Skeletal muscle cell (primary cell): Measurements from ENCODE around the gene CTXND2.
"Not testable (repeated sequence)": the region's sequence is repeated elsewhere in the genome, so short reads cannot be mapped to it uniquely, and the experiment has no call there.

Experiments used
- DNase-seq: peaks from one replicate; pipeline ENCODE4 v3.0.0-alpha.2; 2010; ENCODE audit warnings: low read depth
- H3K4me3 ChIP-seq: 2 replicates; pipeline ENCODE4 v1.5.1; 2011; ENCODE audit warnings: low read depth, mild to moderate bottlenecking, control low read depth, low read length, moderate library complexity

CTXND2 gene

DNA sequence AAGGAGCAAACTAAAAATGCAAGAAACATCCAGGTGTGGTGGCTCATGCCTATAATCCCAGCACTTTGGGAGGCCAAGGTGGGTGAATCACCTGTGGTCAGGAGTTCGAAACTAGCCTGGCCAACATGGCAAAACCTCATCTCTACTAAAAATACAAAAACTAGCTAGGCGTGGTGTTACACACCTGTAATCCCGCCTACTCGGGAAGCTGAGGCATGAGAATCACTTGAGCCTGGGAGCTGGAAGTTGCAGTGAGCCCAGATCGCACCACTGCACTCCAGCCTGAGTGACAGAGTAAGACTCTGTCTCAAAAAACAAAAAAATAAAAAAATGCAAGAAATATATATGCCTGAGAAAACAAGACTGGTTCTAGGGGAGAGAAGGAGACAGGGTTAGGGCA is 3.8 kb upstream of the CTXND2 start:
- not testable (repeated sequence) for H3K4me3 ChIP-seq, DNase-seq

DNA sequence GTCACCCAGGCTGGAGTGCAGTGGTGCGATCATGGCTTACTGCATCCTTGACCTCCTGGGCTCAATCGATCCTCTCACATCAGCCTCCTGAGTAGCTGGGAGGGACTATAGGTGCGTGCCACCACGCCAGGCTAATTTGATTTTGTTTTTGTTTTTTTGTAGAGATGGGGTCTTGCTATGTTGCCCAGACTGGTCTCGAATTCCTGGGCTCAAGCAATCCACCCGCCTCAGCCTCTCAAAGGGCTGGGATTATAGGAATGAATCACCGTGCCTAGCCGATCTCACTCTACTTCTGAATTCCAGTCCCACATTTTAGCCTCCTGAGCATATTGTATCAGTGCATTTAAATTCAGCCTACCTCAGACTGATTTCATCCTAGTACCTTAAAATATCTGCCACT is 1.8 kb downstream of the CTXND2 start:
- no peak for DNase-seq
- no peak overlapping the region for H3K4me3 ChIP-seq

DNA sequence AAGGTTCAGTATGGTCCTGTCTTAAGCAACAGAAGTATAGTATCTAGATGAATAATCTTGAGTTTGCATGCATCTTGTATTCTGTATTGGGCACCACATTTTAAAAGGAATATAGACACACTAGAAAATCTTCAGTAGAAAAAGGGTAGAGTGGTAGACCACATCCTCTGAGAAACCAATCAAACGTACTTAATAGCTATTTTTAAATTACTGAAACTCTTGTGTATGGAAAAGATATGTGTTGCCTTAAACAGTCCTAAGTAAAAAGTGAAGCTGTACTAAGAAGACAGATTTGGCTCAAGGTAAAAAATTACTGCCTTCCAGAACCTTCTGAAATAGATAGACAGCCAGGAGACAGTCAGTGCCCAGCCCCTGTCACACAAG is 3.1 kb downstream of the CTXND2 start:
- DNase-seq, result no peak
- H3K4me3 ChIP-seq, result no peak overlapping the region

GRCh38 chr1:150893336-150893913 is 6.5 kb downstream of the CTXND2 start:
- DNase-seq, result no peak
- H3K4me3 ChIP-seq, result no peak overlapping the region

- no peak overlapping the region for H3K4me3 ChIP-seq
- no peak for DNase-seq
Measured at GRCh38 chr1:150895618-150896017, 8.7 kb downstream of the CTXND2 start.

- not testable (repeated sequence) for H3K4me3 ChIP-seq, DNase-seq
Measured at GRCh38 chr1:150899795-150900194, 12.9 kb downstream of the CTXND2 start.

DNA sequence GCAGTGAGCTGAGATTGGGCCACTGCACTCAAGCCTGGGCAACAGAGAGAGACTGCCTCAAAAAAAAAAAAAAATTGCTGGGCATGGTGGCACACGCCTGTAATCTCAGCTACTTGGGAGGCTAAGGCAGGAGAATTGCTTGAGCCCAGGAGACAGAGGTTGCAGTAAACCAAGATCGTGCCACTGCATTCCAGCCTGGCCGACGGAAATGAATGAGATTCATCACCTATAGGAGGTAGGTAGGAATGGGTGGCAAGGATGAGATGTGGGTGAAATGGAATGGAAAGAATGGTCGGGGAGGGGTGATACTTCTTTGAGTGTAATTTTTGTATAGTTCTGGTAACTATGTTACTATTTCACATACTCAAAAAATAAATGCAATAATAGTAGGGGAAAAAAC is 15.4 kb downstream of the CTXND2 start:
- H3K4me3 ChIP-seq, result no peak overlapping the region
- no peak for DNase-seq

- no peak overlapping the region for H3K4me3 ChIP-seq
- no peak for DNase-seq
Measured at GRCh38 chr1:150902751-150903150, 15.8 kb downstream of the CTXND2 start.

DNA sequence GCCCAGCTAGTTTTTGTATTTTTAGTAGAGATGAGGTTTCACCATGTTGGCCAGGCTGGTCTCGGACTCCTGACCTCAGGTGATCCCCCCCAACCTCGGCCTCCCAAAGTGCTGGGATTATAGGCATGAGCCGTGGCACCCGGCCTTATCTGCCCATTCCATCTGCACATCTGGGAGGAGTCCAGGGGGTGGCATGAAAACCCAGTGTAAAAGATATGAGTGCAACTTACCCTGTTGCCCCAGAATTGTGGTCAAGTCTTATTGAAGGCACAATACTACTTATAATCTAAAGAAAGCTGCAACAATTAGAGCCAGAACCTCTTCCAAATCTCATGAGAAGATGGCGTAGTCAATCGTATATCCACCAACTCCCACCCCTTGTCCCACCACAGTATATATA is 18.4 kb downstream of the CTXND2 start:
- H3K4me3 ChIP-seq, result no peak overlapping the region
- DNase-seq, result no peak

DNA sequence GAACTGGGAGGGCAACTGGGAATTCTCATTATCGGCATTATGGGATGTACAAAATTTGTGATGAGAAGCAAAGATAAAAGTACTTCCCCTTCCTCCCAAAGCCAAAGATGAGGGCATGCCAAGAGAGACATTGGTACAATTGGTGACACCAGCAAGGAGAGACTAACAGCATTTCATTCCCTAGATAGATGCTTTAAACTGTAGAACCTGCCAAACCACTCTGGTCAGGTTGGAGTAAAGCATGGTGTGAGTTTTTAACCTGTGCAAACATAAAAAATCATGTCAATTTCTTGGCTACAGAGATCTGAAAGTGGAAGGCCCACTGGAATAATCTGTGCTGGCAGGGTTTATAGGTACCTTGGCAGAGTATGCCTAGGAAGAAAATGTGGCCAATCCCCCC is 19.4 kb downstream of the CTXND2 start:
- H3K4me3 ChIP-seq, result no peak overlapping the region
- no peak for DNase-seq

DNA sequence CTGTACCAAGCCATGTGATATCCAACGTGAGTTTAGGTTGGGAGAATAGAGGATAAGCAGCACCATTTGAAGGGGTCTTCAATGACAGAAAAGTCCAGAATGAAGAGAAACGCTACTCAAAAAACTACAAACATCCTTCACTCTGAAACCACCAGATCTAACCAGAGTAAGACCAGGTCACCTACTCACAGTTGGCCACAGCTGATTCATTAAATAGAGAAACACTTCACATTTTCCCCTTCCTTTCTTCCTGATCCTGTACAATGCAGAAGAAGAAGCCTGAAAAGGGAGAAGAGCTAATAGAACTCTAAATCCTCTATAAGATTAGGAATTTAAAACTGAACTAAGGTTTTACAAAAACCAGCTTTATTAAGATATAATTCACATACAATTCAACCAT is 19.9 kb downstream of the CTXND2 start:
- no peak for DNase-seq
- no peak overlapping the region for H3K4me3 ChIP-seq

DNA sequence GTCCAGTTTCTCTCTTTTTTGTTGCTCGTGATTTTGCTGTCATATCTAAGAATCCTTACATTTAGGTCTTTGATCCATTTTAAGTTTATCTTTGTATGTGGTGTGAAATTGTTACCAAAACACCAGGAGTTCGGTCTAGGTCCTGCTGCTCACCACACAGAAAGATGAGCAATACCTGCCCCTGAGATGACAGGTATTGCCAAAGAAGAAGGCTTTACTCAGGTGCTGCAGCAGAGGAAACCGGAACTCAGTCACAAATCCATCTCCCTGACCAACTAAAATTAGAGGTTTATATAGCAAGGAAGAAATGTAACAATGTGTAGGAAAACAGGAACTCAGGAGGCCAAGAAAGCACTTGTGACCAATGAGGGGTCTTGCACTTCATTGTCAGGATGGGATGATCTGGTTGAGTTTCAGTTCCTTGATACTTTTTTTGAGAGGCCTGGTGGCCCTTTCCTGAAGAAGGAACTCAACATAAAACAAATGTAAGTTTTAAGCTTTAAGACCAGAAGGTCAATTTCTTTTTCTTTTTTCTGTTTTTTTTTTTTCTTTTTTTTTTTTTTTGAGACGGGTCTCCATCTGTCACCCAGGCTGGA is 22.7 kb downstream of the CTXND2 start:
- H3K4me3 ChIP-seq, result no peak overlapping the region
- DNase-seq, result no peak

- no peak for DNase-seq
- H3K4me3 ChIP-seq, result no peak overlapping the region
Measured at GRCh38 chr1:150912623-150913022, 25.7 kb downstream of the CTXND2 start.

GRCh38 chr1:150917387-150917786 is 30.5 kb downstream of the CTXND2 start:
- DNase-seq, result no peak
- H3K4me3 ChIP-seq, result no peak overlapping the region

DNA sequence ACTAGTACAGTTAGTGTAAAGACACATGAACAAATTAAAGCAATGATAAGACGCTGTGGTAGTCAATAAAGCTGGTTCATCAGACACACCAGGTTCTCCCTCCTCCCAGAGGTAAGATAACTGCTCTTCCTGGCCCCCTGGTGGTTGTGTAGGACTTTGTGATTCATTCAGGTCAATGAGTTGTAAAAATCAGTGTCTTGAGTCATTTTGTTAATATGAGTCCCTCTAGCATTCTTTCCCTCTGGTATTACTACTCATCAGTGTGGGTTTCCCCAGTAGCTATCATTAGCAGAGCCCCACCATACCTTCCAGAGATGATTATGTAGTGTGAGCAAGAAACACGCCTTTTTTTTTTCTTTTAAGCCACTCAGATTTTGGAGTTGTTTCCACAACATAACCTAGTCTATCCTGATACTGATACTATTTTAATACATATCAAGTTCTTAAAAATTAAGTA is 35.6 kb downstream of the CTXND2 start:
- no peak overlapping the region for H3K4me3 ChIP-seq
- peak; percentile 68 for DNase-seq

DNA sequence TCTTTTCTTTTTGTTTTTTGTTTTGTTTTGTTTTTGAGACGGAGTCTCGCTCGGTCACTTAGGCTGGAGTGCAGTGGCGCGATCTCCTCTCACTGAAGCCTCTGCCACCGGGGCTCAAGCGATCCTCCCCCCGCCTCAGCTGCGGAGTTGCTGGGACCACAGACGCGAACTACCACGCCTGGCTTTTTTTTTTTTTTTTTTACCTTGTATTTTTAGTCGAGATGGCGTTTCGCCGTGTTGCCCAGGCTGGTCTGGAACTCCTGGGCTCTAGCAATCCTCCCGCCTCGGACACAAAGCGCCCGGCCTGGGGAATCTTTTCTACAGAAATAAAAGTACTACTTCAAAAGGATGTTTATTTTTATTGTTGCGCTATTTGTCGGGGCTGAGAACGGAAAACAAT is 38.1 kb downstream of the CTXND2 start:
- H3K4me3 ChIP-seq, result no peak overlapping the region
- DNase-seq, result no peak

- peak within 1 kb of the TSS; percentile 91 for H3K4me3 ChIP-seq
- peak; percentile 87 for DNase-seq
Measured at GRCh38 chr1:150926097-150926741, 39.3 kb downstream of the CTXND2 start, which contains the start of gene SETDB1. Gene SETDB1 (plus strand): TSS chr1:150926363. CDS start chr1:150927715, 1,352 bp downstream.

- H3K4me3 ChIP-seq, result no peak overlapping the region
- DNase-seq, result no peak
Measured at GRCh38 chr1:150927624-150928023, 40.7 kb downstream of the CTXND2 start.

- no peak for DNase-seq
- no peak overlapping the region for H3K4me3 ChIP-seq
Measured at GRCh38 chr1:150928286-150928685, 41.4 kb downstream of the CTXND2 start.

DNA sequence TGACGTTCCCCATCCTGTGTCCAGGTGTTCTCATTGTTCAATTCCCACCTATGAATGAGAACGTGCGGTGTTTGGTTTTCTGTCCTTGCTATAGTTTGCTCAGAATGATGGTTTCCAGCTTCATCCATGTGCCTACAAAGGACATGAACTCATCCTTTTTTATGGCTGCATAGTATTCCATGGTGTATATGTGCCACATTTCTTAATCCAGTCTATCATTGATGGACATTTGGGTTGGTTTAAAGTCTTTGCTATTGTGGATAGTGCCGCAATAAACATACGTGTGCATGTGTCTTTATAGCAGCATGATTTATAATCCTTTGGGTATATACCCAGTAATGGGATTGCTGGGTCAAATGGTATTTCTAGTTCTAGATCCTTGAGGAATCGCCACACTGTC is 41.8 kb downstream of the CTXND2 start:
- DNase-seq, H3K4me3 ChIP-seq: not testable (repeated sequence)

- DNase-seq, result no peak
Measured at GRCh38 chr1:150931773-150932172, 44.8 kb downstream of the CTXND2 start.

More at GRCh38 chr1:150931773-150932172, 44.8 kb downstream of the CTXND2 start:
- no peak overlapping the region for H3K4me3 ChIP-seq
